HepG2 (cell line): Measurements from ENCODE around the gene IL2RA. TPM values are rescaled to one million over a fixed set of nuclear protein-coding genes. Genes with fewer than 3 reads are reported as not detected.

Experiments used
- ATF1 ChIP-seq: IDR thresholded peaks from 2 replicates; pipeline ENCODE4 v1.6.1; 2016; ENCODE audit warnings: mild to moderate bottlenecking, control low read depth
- polyA plus RNA-seq, 8 experiments: library from polyadenylated mRNA; depleted of rRNA in 3 of 8; stranded (reverse) in 7 of 8; unstranded in 1 of 8; fragments of >200 nt; fragmentation: Illumina TruSeq in 4 of 8; extraction: Trizol in 4 of 8; gene quantifications; 2 replicates each; pipeline versions ENCODE4 v1.2.1 to v1.2.3, GENCODE V29; 2011 to 2016; ENCODE audit warnings: low read depth in 4 of 8, missing spikeins in 1 of 8, mixed read lengths in 1 of 8; ENCODE audit not compliant: insufficient read depth in 1 of 8
- total RNA-seq, 5 experiments: library from RNA; depleted of rRNA; stranded (reverse); fragments of >200 nt; fragmentation: Illumina TruSeq; extraction: Trizol; gene quantifications; 2 replicates each; pipeline ENCODE4 v1.2.3, GENCODE V29; 2016; ENCODE audit warnings: low read depth in 1 of 5
- TF ChIP-seq, protein P1 (sequence below): sonication (generic); formaldehyde crosslinking; IDR thresholded peaks from 2 replicates; pipeline ENCODE4 v1.4.0; 2020; ENCODE audit warnings: missing genetic modification reagents
- TF ChIP-seq, protein P2 (sequence below): sonication (generic); formaldehyde crosslinking; IDR thresholded peaks from 2 replicates; pipeline ENCODE4 v1.5.0; 2020; ENCODE audit warnings: missing genetic modification reagents, mild to moderate bottlenecking, borderline replicate concordance
- TF ChIP-seq, protein P3 (sequence below): IDR thresholded peaks from 2 replicates; pipeline ENCODE4 v1.6.1; 2012; ENCODE audit warnings: low read length, improper control_type of control experiment

The IL2RA gene
- total and polyA plus RNA-seq, 2 of the 13 experiments (the other 11 are each of a cell fraction or from before 2014, with no cell fraction given) = not detected

DNA sequence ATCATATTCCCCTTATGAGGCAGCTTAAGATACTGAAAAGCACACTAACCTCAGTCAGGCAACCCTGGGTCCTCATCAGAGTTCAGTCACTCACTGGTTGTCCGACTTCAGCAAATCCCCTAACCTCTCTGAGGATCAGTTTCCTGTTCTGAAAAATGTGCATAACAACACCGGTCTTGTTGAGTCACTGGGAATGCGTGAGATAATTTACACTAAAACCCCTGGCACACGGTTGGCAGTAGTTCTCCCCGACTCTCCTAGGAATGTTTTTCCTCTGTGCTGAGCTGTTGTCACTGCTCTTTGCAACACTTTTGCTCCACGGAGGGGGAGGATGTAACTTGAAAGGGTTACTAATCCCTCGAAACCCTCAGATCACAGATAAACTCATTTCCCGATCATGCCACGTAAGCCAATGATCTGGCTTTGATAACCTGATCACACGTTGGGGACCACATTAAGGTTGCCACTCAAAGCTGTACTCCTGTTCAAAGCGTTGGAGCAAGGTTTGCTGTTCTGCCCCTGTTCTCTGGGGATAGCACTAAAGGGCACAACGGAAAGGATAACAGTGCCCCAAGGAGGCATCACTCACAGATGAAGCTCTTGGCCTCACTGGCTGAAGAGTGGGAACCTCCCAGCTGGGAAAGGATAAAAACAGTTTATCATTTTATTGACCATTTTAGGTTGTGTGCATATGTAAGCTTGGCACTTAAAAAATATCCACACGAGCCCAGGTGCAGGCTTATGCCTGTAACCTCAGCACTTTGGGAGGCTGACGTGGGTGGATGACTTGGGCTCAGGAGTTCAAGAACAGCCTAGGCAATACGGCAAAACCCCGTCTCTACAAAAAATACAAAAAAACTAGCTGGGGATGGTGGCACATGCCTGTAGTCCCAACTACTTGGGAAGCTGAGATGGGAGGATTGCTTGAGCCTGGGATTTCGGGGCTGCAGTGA lies 21.6 kb upstream of the IL2RA start (continued):
- TF ChIP-seq, protein P1, sequence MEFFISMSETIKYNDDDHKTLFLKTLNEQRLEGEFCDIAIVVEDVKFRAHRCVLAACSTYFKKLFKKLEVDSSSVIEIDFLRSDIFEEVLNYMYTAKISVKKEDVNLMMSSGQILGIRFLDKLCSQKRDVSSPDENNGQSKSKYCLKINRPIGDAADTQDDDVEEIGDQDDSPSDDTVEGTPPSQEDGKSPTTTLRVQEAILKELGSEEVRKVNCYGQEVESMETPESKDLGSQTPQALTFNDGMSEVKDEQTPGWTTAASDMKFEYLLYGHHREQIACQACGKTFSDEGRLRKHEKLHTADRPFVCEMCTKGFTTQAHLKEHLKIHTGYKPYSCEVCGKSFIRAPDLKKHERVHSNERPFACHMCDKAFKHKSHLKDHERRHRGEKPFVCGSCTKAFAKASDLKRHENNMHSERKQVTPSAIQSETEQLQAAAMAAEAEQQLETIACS (CRISPR knock-in tag) = no peak
- TF ChIP-seq ATF1 (CRISPR knock-in tag) = no peak
- TF ChIP-seq, protein P2, sequence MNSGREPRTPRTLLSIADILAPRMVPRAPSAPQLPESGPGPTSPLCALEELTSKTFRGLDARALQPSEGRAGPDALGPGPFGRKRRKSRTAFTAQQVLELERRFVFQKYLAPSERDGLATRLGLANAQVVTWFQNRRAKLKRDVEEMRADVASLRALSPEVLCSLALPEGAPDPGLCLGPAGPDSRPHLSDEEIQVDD = no peak
- TF ChIP-seq, protein P3, sequence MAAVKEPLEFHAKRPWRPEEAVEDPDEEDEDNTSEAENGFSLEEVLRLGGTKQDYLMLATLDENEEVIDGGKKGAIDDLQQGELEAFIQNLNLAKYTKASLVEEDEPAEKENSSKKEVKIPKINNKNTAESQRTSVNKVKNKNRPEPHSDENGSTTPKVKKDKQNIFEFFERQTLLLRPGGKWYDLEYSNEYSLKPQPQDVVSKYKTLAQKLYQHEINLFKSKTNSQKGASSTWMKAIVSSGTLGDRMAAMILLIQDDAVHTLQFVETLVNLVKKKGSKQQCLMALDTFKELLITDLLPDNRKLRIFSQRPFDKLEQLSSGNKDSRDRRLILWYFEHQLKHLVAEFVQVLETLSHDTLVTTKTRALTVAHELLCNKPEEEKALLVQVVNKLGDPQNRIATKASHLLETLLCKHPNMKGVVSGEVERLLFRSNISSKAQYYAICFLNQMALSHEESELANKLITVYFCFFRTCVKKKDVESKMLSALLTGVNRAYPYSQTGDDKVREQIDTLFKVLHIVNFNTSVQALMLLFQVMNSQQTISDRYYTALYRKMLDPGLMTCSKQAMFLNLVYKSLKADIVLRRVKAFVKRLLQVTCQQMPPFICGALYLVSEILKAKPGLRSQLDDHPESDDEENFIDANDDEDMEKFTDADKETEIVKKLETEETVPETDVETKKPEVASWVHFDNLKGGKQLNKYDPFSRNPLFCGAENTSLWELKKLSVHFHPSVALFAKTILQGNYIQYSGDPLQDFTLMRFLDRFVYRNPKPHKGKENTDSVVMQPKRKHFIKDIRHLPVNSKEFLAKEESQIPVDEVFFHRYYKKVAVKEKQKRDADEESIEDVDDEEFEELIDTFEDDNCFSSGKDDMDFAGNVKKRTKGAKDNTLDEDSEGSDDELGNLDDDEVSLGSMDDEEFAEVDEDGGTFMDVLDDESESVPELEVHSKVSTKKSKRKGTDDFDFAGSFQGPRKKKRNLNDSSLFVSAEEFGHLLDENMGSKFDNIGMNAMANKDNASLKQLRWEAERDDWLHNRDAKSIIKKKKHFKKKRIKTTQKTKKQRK = no peak
